GM23248 (cell line): ENCODE measurements around the gene GALNT2. TPM values are rescaled to one million over a fixed set of nuclear protein-coding genes. Genes with fewer than 3 reads are reported as not detected.

Source experiments
- DNase-seq: peaks from one replicate; pipeline ENCODE4 v3.0.0-alpha.2; 2015
- H2AFZ ChIP-seq: fragments of 200-600 bp; sonication (generic); 2 replicates; pipeline ENCODE4 v1.6.1; 2016; ENCODE audit warnings: antibody characterized with exemption
- H3F3A ChIP-seq: fragments of 200-600 bp; sonication (generic); 2 replicates; pipeline ENCODE4 v1.6.1; 2016; ENCODE audit warnings: mild to moderate bottlenecking, antibody characterized with exemption, mixed run types; ENCODE audit not compliant: insufficient read depth
- H3K27ac ChIP-seq: fragments of 200-600 bp; sonication (generic); 2 replicates; pipeline ENCODE4 v1.5.1; 2016; ENCODE audit warnings: mild to moderate bottlenecking
- H3K27me3 ChIP-seq: fragments of 200-600 bp; sonication (generic); replicated peaks from 2 replicates; pipeline ENCODE4 v1.6.1; 2016; ENCODE audit warnings: mild to moderate bottlenecking; ENCODE audit not compliant: insufficient read depth
- H3K36me3 ChIP-seq: fragments of 200-600 bp; sonication (generic); 2 replicates; pipeline ENCODE4 v1.6.1; 2016; ENCODE audit warnings: low read depth, mild to moderate bottlenecking
- H3K4me1 ChIP-seq: fragments of 200-600 bp; sonication (generic); 2 replicates; pipeline ENCODE4 v1.6.1; 2016; ENCODE audit warnings: mild to moderate bottlenecking; ENCODE audit not compliant: insufficient read depth
- H3K4me2 ChIP-seq: fragments of 200-600 bp; sonication (generic); one replicate; pipeline ENCODE4 v1.6.1; 2016; ENCODE audit warnings: mild to moderate bottlenecking; ENCODE audit not compliant: unreplicated experiment
- H3K4me3 ChIP-seq: fragments of 200-600 bp; sonication (generic); 2 replicates; pipeline ENCODE4 v1.5.1; 2016; ENCODE audit warnings: mild to moderate bottlenecking
- H3K79me2 ChIP-seq: fragments of 200-600 bp; sonication (generic); 2 replicates; pipeline ENCODE4 v1.6.1; 2016; ENCODE audit warnings: mild to moderate bottlenecking; ENCODE audit not compliant: insufficient read depth
- H3K9ac ChIP-seq: fragments of 200-600 bp; sonication (generic); 2 replicates; pipeline ENCODE4 v1.6.1; 2016; ENCODE audit warnings: mild to moderate bottlenecking
- H3K9me2 ChIP-seq: fragments of 200-600 bp; sonication (generic); 2 replicates; pipeline ENCODE4 v1.6.1; 2016; ENCODE audit warnings: mixed run types, mild to moderate bottlenecking, moderate library complexity; ENCODE audit not compliant: insufficient read depth
- H3K9me3 ChIP-seq: fragments of 200-600 bp; sonication (generic); one replicate; pipeline ENCODE4 v1.6.1; 2017; ENCODE audit warnings: low read depth
- H4K20me1 ChIP-seq: fragments of 200-600 bp; sonication (generic); 2 replicates; pipeline ENCODE4 v1.6.0; 2016; ENCODE audit not compliant: insufficient read depth
- EZH2 ChIP-seq: fragments of 200-600 bp; sonication (generic); IDR thresholded peaks from 2 replicates; pipeline ENCODE4 v1.6.1; 2018; ENCODE audit warnings: antibody characterized with exemption, mild to moderate bottlenecking; ENCODE audit not compliant: insufficient read depth, poor library complexity, severe bottlenecking
- EZH2phosphoT487 ChIP-seq: fragments of 200-600 bp; sonication (generic); IDR thresholded peaks from 2 replicates; pipeline ENCODE4 v1.6.1; 2018; ENCODE audit warnings: antibody characterized with exemption, moderate library complexity, mild to moderate bottlenecking, low read depth; ENCODE audit not compliant: insufficient read depth
- WGBS, 2 experiments: methylation state at CpG; one replicate each; pipeline ENCODE4 v1.1.6; 2015 to 2017; ENCODE audit warnings: low lambda C conversion rate in 2 of 2, low coverage in 1 of 2; ENCODE audit errors: missing lambda C conversion rate in 2 of 2; 5-methylcytosine and 5-hydroxymethylcytosine counted together
- in situ Hi-C: fragments of 300-500 bp; cut with MboI; formaldehyde crosslinking; loops from 2 replicates; pipeline ENCODE4 v1.15.0; 2020
- polyA plus RNA-seq: library from polyadenylated mRNA; unstranded; fragments of >200 nt; fragmentation: Nextera tagmentation; extraction: Ambion mirVana; gene quantifications from 2 replicates; pipeline ENCODE4 v1.2.1, GENCODE V29; 2016
- total RNA-seq: library from RNA; depleted of rRNA; stranded (reverse); fragments of >200 nt; shearing (Covaris generic); gene quantifications from 2 replicates; pipeline ENCODE4 v1.2.3, GENCODE V29; 2014

Gene GALNT2
- total and polyA plus RNA-seq, 2 experiments from 2014 or later, result 111 to 124 TPM

DNA sequence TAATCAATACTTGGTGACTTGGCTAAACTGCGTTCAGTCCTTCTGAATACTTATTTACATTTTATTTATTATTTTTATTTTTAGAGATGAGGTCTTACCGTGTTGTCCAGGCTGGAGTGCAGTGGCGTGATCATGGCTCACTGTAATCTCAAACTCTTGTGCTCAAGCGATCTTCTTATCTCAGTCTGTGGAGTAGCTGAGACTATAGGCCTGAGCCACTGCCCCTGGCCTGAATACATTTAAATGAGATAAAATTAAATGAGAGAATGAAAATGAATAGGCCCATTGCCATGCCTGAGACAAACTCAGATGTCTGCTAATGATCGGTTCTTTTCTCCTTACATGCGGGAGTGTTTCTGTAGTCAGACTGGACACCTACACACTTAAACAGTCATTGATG, 86.0 kb downstream of the GALNT2 start:
- Histone ChIP-seq H3K4me1 (peaks cover 16% of the 10 kb centered on the region), H3K9me3 (no peaks in the 10 kb centered on the region), H3K27ac (no peak overlapping the region; the same call in 1 of the 2 replicates), H3K4me3 (no peak overlapping the region), H3K4me2 (no peak overlapping the region), H3K79me2 (peaks cover 100% of the 10 kb centered on the region), H3K27me3 (no peaks in the 10 kb centered on the region), H2AFZ (no peak overlapping the region), H3K9me2 (no peaks in the 10 kb centered on the region), H3K9ac (peak overlapping the region; percentile 39; the same call in 1 of the 2 replicates), H4K20me1 (no peaks in the 10 kb centered on the region; the same call in 1 of the 2 replicates), H3F3A (no peaks in the 10 kb centered on the region), H3K36me3 (no peaks in the 10 kb centered on the region)
- WGBS, 2 experiments, result 92 to 93% methylated on average over 6 of the region's 6 CpGs
- DNase-seq, result no peak
- in situ Hi-C loops, result no loop called here
- no peak for TF ChIP-seq EZH2
- no peak for TF ChIP-seq EZH2phosphoT487

DNA sequence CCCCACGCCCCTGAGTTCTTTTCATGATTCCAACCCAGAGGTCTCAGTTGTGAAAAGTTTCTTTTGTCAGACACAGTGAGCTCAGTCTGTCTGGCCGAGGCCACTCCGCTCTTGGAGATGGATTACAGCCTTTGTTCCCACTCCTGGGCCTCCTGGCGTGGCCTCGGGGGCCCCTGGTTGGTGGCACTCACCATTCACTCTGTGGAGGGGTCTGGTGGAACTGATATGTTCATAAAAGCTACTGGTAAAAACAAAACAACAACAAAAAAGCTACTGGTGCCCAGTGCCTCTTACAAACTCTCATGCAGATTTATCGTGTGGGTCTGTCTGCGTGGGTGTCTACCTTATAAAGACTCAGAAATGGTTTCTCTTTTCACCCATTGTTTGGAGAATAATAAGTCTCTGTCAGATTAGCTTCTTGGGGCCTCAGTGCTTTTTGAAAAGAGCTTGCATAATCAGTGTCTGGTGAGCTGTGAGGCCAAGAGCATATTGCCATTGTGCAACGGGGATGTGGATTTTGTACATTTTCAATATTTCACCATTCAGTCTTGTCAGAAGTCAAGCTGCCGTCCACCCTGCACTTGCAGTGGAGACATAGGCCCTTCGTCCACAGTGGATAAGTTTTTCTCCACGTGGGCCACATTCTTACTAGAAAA, 86.7 kb downstream of the GALNT2 start:
- no peak overlapping the region for H3K4me3 ChIP-seq
- H3K27ac ChIP-seq, result peak overlapping the region; percentile 53
- H3K27me3 ChIP-seq, result no peaks in the 10 kb centered on the region
- DNase-seq, result peak; percentile 80
- no peak overlapping the region for H2AFZ ChIP-seq
- H3K9me3 ChIP-seq, result no peaks in the 10 kb centered on the region
- peak overlapping the region; percentile 39; the same call in 1 of the 2 replicates for H3K9ac ChIP-seq
- H3K4me1 ChIP-seq, result peaks cover 16% of the 10 kb centered on the region
- no peaks in the 10 kb centered on the region for H3K36me3 ChIP-seq
- peaks cover 100% of the 10 kb centered on the region for H3K79me2 ChIP-seq
- H3K4me2 ChIP-seq, result peak overlapping the region; percentile 47
- no peaks in the 10 kb centered on the region for H3F3A ChIP-seq
- no peaks in the 10 kb centered on the region for H3K9me2 ChIP-seq
- WGBS, 2 experiments, result 26 to 29% methylated on average over 11 of the region's 11 CpGs
- in situ Hi-C loops, result no loop called here
- no peaks in the 10 kb centered on the region; the same call in 1 of the 2 replicates for H4K20me1 ChIP-seq
- no peak for TF ChIP-seq EZH2
- no peak for TF ChIP-seq EZH2phosphoT487

DNA sequence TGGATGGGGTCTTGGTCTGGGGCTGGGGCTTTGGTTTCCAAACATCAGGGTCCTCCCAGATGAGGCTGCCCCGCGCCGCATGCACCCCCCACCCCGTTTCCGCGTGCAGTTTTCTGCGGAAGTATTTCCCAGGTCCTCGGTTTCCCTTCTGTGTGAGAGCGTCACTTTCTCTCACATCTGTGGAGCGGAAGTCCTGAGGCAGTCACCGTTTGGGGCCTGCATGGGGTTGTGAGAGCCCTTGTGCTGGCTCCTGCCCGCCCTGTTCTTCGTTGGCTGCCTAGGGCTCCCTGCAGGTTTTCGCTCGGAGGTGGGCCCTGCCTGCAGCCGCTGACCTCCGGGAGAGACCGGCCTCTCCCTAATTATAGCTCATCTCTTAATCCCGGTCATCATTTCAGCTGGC, 88.0 kb downstream of the GALNT2 start:
- H3F3A ChIP-seq, result no peaks in the 10 kb centered on the region
- peaks cover 100% of the 10 kb centered on the region for H3K79me2 ChIP-seq
- WGBS, 2 experiments, result 92 to 93% methylated on average over 19 of the region's 19 CpGs
- no peak for TF ChIP-seq EZH2
- no peaks in the 10 kb centered on the region for H3K36me3 ChIP-seq
- H3K9me2 ChIP-seq, result no peaks in the 10 kb centered on the region
- DNase-seq, result no peak
- H3K27ac ChIP-seq, result no peak overlapping the region
- H3K9ac ChIP-seq, result no peak overlapping the region
- H3K9me3 ChIP-seq, result no peaks in the 10 kb centered on the region
- no peak overlapping the region for H2AFZ ChIP-seq
- no peak overlapping the region for H3K4me2 ChIP-seq
- H3K4me3 ChIP-seq, result no peak overlapping the region
- H4K20me1 ChIP-seq, result no peaks in the 10 kb centered on the region; the same call in 1 of the 2 replicates
- peaks cover 16% of the 10 kb centered on the region for H3K4me1 ChIP-seq
- in situ Hi-C loops, result no loop called here
- H3K27me3 ChIP-seq, result no peaks in the 10 kb centered on the region

DNA sequence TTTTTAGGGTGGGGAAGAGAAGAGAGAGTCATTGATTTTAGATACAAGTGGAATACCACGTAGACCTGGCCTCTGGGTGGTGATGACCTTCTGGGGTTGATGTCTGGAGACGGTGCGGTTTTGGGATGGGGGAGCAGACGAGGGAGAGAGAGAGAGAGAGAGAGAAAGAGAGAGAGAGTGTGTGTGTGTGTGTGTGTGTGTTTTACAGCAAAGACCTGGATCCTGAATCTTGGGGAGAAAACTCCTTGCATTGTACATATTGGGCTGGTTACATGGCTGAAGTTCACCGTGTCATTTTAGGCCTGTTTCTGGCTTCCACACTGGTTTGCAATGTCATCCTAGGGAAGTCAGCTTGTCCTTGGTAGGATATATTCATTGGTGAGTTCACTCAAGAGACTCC, 89.0 kb downstream of the GALNT2 start:
- no peaks in the 10 kb centered on the region for H3F3A ChIP-seq
- TF ChIP-seq EZH2phosphoT487 (no peak), EZH2 (no peak)
- 87 to 89% methylated on average over 4 of the region's 5 CpGs for WGBS, 2 experiments
- peaks cover 16% of the 10 kb centered on the region for H3K4me1 ChIP-seq
- H3K36me3 ChIP-seq, result no peaks in the 10 kb centered on the region
- H4K20me1 ChIP-seq, result no peaks in the 10 kb centered on the region; the same call in 1 of the 2 replicates
- H3K27me3 ChIP-seq, result no peaks in the 10 kb centered on the region
- no peak overlapping the region for H3K4me3 ChIP-seq
- H2AFZ ChIP-seq, result no peak overlapping the region
- DNase-seq, result no peak
- H3K79me2 ChIP-seq, result peaks cover 100% of the 10 kb centered on the region
- no peaks in the 10 kb centered on the region for H3K9me3 ChIP-seq
- no peaks in the 10 kb centered on the region for H3K9me2 ChIP-seq
- no peak overlapping the region for H3K27ac ChIP-seq
- in situ Hi-C loops, result no loop called here
- no peak overlapping the region for H3K9ac ChIP-seq
- no peak overlapping the region for H3K4me2 ChIP-seq

DNA sequence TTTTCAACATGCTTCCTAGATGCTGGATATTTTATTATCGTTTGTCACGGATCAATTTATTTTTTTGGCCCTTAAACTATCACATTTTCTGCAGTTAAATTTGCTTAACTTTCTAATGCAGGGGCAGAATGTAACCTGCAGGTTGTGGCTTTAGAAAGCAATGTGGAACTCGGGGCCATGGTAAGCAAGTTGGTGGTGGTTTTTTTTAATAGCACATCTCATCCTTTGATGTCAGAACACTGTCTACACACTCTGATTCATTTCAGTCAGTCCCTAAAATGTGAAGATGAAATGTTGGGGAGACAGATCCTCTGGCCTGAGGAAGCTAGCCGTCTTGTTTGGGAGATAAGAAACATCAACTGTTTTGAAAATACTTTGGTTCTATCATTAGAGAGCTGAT, 89.5 kb downstream of the GALNT2 start:
- no peaks in the 10 kb centered on the region for H3K36me3 ChIP-seq
- no peaks in the 10 kb centered on the region for H3K9me3 ChIP-seq
- in situ Hi-C loops, result no loop called here
- no peaks in the 10 kb centered on the region for H3K27me3 ChIP-seq
- no peak overlapping the region for H2AFZ ChIP-seq
- H3F3A ChIP-seq, result peaks cover 2% of the 10 kb centered on the region; the same call in 1 of the 2 replicates
- WGBS, 2 experiments, result 96 to 97% methylated on average over 4 of the region's 4 CpGs
- no peaks in the 10 kb centered on the region; the same call in 1 of the 2 replicates for H4K20me1 ChIP-seq
- peaks cover 100% of the 10 kb centered on the region for H3K79me2 ChIP-seq
- H3K9ac ChIP-seq, result no peak overlapping the region
- no peak overlapping the region for H3K4me2 ChIP-seq
- H3K4me3 ChIP-seq, result no peak overlapping the region
- H3K4me1 ChIP-seq, result peaks cover 18% of the 10 kb centered on the region
- DNase-seq, result no peak
- H3K9me2 ChIP-seq, result no peaks in the 10 kb centered on the region
- no peak for TF ChIP-seq EZH2
- H3K27ac ChIP-seq, result no peak overlapping the region
